Measurements from ENCODE around the gene EGFL7. TPM values are rescaled to one million over a fixed set of nuclear protein-coding genes. Genes with fewer than 3 reads are reported as not detected.

The EGFL7 gene
- total and polyA plus RNA-seq, 10 of the 15 experiments (the other 5 are each of a cell fraction or from before 2014, with no cell fraction given) = 0.06 to 0.46 (median 0.19) TPM; not detected in 5

- TF ChIP-seq ZNF592 (IDR thresholded peaks at IDR 0.05) (no peak), JUNB (IDR thresholded peaks at IDR 0.05) (no peak), PBX3 (IDR thresholded peaks at IDR 0.05; ENCODE audit: insufficient replicate concordance, low read depth, low read length) (no peak), USF1 (IDR thresholded peaks at IDR 0.05; ENCODE audit: borderline replicate concordance, extremely low read length, insufficient read depth, low read depth, low read length) (no peak), CHD4 (IDR thresholded peaks at IDR 0.05) (no peak)
Measured at GRCh38 chr9:136678624-136679023, 15.9 kb downstream of the EGFL7 start (continued).

- H3K4me2 ChIP-seq (ENCODE audit: control insufficient read depth, insufficient read depth) = no peak overlapping the region
- no peak for FAIRE-seq
- CTCF ChIA-PET = no interaction called here
- SMC1A ChIA-PET (ENCODE audit: uncharacterized antibody, unreplicated experiment) = interaction anchor here (1.5 kb wide), 1 partner anchor 10 kb away, joined by 3 read pairs; no protein-coding TSS in a partner anchor
- WGBS (ENCODE audit: insufficient coverage, insufficient replicate concordance, low lambda C conversion rate, missing lambda C conversion rate) = 69% methylated on average over 22 of the region's 22 CpGs
- intact Hi-C loops (cut with micrococcal nuclease; ENCODE audit: unreplicated experiment) (no loop called here), in situ Hi-C loops (cut with MboI) (no loop called here)
- no peaks in the 10 kb centered on the region for H3K79me2 ChIP-seq (ENCODE audit: control insufficient read depth, insufficient read depth, low read length)
- H3K27me3 ChIP-seq (replicated peaks in 1 of 2; ENCODE audit: control insufficient read depth in 2 of 2, insufficient read depth in 2 of 2, low read length in 1 of 2) = no peaks in the 10 kb centered on the region
- H4K20me1 ChIP-seq (ENCODE audit: control insufficient read depth, insufficient read depth) = no peaks in the 10 kb centered on the region; the same call in none of the 2 replicates
- H2AFZ ChIP-seq (ENCODE audit: control insufficient read depth, low read depth, low read length) = no peak overlapping the region
- H3K4me1 ChIP-seq (ENCODE audit: control insufficient read depth, insufficient read depth, low read length) = no peaks in the 10 kb centered on the region
- no peak overlapping the region for H3K27ac ChIP-seq (ENCODE audit: control insufficient read depth, insufficient read depth)
- no peaks in the 10 kb centered on the region for H3K9me3 ChIP-seq (replicated peaks; ENCODE audit: control insufficient read depth, insufficient read depth, low read length)
- no peak for ATAC-seq
- H3K9ac ChIP-seq (ENCODE audit: control insufficient read depth, insufficient read depth, low read length) = no peak overlapping the region
- no peak overlapping the region for H3K4me3 ChIP-seq
- RAD21 ChIA-PET (ENCODE audit: unreplicated experiment) = no interaction called here
- no peak for DNase-seq (ENCODE audit: low read depth, low spot score)
- POLR2A ChIA-PET = no interaction called here
- H3K36me3 ChIP-seq (ENCODE audit: control insufficient read depth in 2 of 2, insufficient read depth in 2 of 2, low read length in 1 of 2) = no peaks in the 10 kb centered on the region
- BruUV-seq (replicated peaks) = no TSS peak
- no peak for TF ChIP-seq ZSCAN29 (IDR thresholded peaks at IDR 0.05)
- no peak for TF ChIP-seq EED (IDR thresholded peaks at IDR 0.05; ENCODE audit: low read depth)
- no peak for TF ChIP-seq SMAD5 (IDR thresholded peaks at IDR 0.05; ENCODE audit: low read depth)
- no peak for TF ChIP-seq FOXK2 (IDR thresholded peaks at IDR 0.05)
- no peak for TF ChIP-seq GABPA (IDR thresholded peaks at IDR 0.05; ENCODE audit: low read depth)
- TF ChIP-seq MYC (IDR thresholded peaks at IDR 0.05; ENCODE audit: insufficient read depth, insufficient read length, insufficient replicate concordance, low read length, severe bottlenecking) = no peak
- no peak for TF ChIP-seq NBN (IDR thresholded peaks at IDR 0.05)
- TF ChIP-seq SMAD1 (IDR thresholded peaks at IDR 0.05; ENCODE audit: low read depth, partially characterized antibody) = no peak
- no peak for TF ChIP-seq CTCF (IDR thresholded peaks at IDR 0.05 in 2 of 3, conservative IDR thresholded peaks at IDR 0.05 in 1 of 3; ENCODE audit: control insufficient read depth in 2 of 3, extremely low read depth in 1 of 3, insufficient read depth in 1 of 3, low read depth in 3 of 3, low read length in 3 of 3)
- TF ChIP-seq RAD51 (IDR thresholded peaks at IDR 0.05) = no peak
- no peak for TF ChIP-seq MTA3 (IDR thresholded peaks at IDR 0.05; ENCODE audit: borderline replicate concordance, low read length)
Measured at GRCh38 chr9:136679431-136679941, 16.8 kb downstream of the EGFL7 start.

All from GM12878 (cell line).